Measurements from ENCODE around the gene GLO1.

Gene GLO1

GRCh38 chr6:38634518-38634917, 68.4 kb downstream of the GLO1 start:
- DNase-seq (ENCODE audit: extremely low spot score): no peak
- CTCF ChIA-PET: interaction anchor here (1.3 to 1.8 kb wide), 2 partner anchors 25 to 63 kb away, joined by 3 to 4 read pairs; no protein-coding TSS in a partner anchor
- TF ChIP-seq CTCF (IDR thresholded peaks at IDR 0.05; ENCODE audit: control extremely low read depth, extremely low read depth, low read depth, missing control alignments): no peak
- POLR2A ChIA-PET: no interaction called here

GRCh38 chr6:38632490-38632889, 70.5 kb downstream of the GLO1 start:
- no peak for TF ChIP-seq CTCF (IDR thresholded peaks at IDR 0.05; ENCODE audit: control extremely low read depth, extremely low read depth, low read depth, missing control alignments)
- DNase-seq (ENCODE audit: extremely low spot score): no peak
- ChIA-PET POLR2A (no interaction called here), CTCF (interaction anchor here (0.6 to 1.4 kb wide), 2 partner anchors 10 to 204 kb away, joined by 3 read pairs; no protein-coding TSS in a partner anchor)

- ChIA-PET POLR2A (no interaction called here), CTCF (interaction anchor here (1.4 kb wide), 1 partner anchor 8 kb away, joined by 3 read pairs; no protein-coding TSS in a partner anchor)
- TF ChIP-seq CTCF (IDR thresholded peaks at IDR 0.05; ENCODE audit: control extremely low read depth, extremely low read depth, low read depth, missing control alignments): no peak
- no peak for DNase-seq (ENCODE audit: extremely low spot score)
Measured at GRCh38 chr6:38631186-38631783, 71.7 kb downstream of the GLO1 start.

Measured in GM10248 (cell line).